Measurements from ENCODE around the gene PCDHGB4.

DNA sequence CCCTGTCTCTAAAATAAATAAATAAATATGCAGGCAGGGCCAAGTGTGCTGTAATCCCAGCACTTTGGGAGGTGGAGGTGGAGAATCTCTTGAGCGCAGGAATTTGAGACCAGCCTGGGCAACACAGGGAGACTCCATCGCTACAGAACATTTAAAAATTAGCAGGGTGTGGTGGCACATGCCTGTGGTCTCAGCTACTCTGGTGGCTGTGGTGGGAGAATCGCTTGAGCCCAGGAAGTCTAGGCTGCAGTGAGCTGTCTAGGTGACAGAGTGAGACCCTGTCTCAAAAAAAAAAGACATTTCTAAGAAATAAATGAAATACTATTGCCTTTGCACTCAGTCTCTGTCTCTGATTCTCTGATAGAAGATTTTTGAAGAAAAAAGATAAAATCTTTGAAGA lies 24.1 kb downstream of the PCDHGB4 start:
- TF ChIP-seq, protein P1, sequence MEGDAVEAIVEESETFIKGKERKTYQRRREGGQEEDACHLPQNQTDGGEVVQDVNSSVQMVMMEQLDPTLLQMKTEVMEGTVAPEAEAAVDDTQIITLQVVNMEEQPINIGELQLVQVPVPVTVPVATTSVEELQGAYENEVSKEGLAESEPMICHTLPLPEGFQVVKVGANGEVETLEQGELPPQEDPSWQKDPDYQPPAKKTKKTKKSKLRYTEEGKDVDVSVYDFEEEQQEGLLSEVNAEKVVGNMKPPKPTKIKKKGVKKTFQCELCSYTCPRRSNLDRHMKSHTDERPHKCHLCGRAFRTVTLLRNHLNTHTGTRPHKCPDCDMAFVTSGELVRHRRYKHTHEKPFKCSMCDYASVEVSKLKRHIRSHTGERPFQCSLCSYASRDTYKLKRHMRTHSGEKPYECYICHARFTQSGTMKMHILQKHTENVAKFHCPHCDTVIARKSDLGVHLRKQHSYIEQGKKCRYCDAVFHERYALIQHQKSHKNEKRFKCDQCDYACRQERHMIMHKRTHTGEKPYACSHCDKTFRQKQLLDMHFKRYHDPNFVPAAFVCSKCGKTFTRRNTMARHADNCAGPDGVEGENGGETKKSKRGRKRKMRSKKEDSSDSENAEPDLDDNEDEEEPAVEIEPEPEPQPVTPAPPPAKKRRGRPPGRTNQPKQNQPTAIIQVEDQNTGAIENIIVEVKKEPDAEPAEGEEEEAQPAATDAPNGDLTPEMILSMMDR (IDR thresholded peaks at IDR 0.05; ENCODE audit: insufficient read depth, low read length) = no peak
- TF ChIP-seq SPI1 (IDR thresholded peaks at IDR 0.05; ENCODE audit: borderline replicate concordance, low read depth) (no peak), POLR2AphosphoS5 (IDR thresholded peaks at IDR 0.05; ENCODE audit: low read depth) (no peak)
- TF ChIP-seq, protein P2, sequence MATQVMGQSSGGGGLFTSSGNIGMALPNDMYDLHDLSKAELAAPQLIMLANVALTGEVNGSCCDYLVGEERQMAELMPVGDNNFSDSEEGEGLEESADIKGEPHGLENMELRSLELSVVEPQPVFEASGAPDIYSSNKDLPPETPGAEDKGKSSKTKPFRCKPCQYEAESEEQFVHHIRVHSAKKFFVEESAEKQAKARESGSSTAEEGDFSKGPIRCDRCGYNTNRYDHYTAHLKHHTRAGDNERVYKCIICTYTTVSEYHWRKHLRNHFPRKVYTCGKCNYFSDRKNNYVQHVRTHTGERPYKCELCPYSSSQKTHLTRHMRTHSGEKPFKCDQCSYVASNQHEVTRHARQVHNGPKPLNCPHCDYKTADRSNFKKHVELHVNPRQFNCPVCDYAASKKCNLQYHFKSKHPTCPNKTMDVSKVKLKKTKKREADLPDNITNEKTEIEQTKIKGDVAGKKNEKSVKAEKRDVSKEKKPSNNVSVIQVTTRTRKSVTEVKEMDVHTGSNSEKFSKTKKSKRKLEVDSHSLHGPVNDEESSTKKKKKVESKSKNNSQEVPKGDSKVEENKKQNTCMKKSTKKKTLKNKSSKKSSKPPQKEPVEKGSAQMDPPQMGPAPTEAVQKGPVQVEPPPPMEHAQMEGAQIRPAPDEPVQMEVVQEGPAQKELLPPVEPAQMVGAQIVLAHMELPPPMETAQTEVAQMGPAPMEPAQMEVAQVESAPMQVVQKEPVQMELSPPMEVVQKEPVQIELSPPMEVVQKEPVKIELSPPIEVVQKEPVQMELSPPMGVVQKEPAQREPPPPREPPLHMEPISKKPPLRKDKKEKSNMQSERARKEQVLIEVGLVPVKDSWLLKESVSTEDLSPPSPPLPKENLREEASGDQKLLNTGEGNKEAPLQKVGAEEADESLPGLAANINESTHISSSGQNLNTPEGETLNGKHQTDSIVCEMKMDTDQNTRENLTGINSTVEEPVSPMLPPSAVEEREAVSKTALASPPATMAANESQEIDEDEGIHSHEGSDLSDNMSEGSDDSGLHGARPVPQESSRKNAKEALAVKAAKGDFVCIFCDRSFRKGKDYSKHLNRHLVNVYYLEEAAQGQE (IDR thresholded peaks at IDR 0.05; ENCODE audit: insufficient replicate concordance, low read depth) = no peak
